Loucy (cell line): Measurements from ENCODE around the gene MRPS2.

Experiments
- H2AFZ ChIP-seq: fragments of 200-600 bp; sonication (generic); 2 replicates; pipeline ENCODE4 v1.6.0; 2016; ENCODE audit warnings: antibody characterized with exemption, mild to moderate bottlenecking, low read length, moderate library complexity
- H3F3A ChIP-seq: fragments of 200-600 bp; 2 replicates; pipeline ENCODE4 v1.6.0; 2016; ENCODE audit warnings: antibody characterized with exemption, low read depth, mild to moderate bottlenecking
- H3K27me3 ChIP-seq: fragments of 200-600 bp; sonication (generic); 2 replicates; pipeline ENCODE4 v1.6.1; 2014; ENCODE audit warnings: low read length, mild to moderate bottlenecking; ENCODE audit not compliant: insufficient read depth, poor library complexity, severe bottlenecking
- H3K36me3 ChIP-seq: fragments of 200-600 bp; sonication (generic); 2 replicates; pipeline ENCODE4 v1.6.1; 2016; ENCODE audit warnings: low read length; ENCODE audit not compliant: insufficient read depth
- H3K4me1 ChIP-seq: fragments of 200-600 bp; sonication (generic); 2 replicates; pipeline ENCODE4 v1.5.1; 2014; ENCODE audit warnings: low read length, mild to moderate bottlenecking; ENCODE audit not compliant: insufficient read depth, poor library complexity, severe bottlenecking
- H3K4me2 ChIP-seq: fragments of 200-600 bp; sonication (generic); 2 replicates; pipeline ENCODE4 v1.6.0; 2014; ENCODE audit warnings: antibody characterized with exemption, low read length, low read depth, mild to moderate bottlenecking; ENCODE audit not compliant: poor library complexity, severe bottlenecking
- H3K4me3 ChIP-seq: fragments of 200-600 bp; sonication (generic); 2 replicates; pipeline ENCODE4 v1.5.1; 2014; ENCODE audit warnings: low read length, mild to moderate bottlenecking, mixed read lengths; ENCODE audit not compliant: poor library complexity, severe bottlenecking
- H3K79me2 ChIP-seq: fragments of 200-600 bp; sonication (generic); 2 replicates; pipeline ENCODE4 v1.6.1; 2014; ENCODE audit warnings: low read length; ENCODE audit not compliant: insufficient read depth
- H3K9ac ChIP-seq: fragments of 200-600 bp; sonication (generic); 2 replicates; pipeline ENCODE4 v1.6.0; 2014; ENCODE audit warnings: mild to moderate bottlenecking, low read depth, low read length, moderate library complexity; ENCODE audit not compliant: poor library complexity, severe bottlenecking
- H3K9me2 ChIP-seq: fragments of 200-600 bp; sonication (generic); replicated peaks from 2 replicates; pipeline ENCODE4 v1.6.1; 2016; ENCODE audit warnings: low read depth, low read length, mixed read lengths
- H3K9me3 ChIP-seq: fragments of 200-600 bp; sonication (generic); 2 replicates; pipeline ENCODE4 v1.6.1; 2014; ENCODE audit warnings: mild to moderate bottlenecking, antibody characterized with exemption, low read length, low read depth; ENCODE audit not compliant: insufficient read depth
- H4K20me1 ChIP-seq: fragments of 200-600 bp; sonication (generic); 2 replicates; pipeline ENCODE4 v1.6.0; 2014; ENCODE audit warnings: antibody characterized with exemption, low read length, mild to moderate bottlenecking; ENCODE audit not compliant: insufficient read depth, poor library complexity, severe bottlenecking
- EZH2phosphoT487 ChIP-seq: fragments of 200-600 bp; IDR thresholded peaks from 2 replicates; pipeline ENCODE4 v1.6.1; 2018; ENCODE audit warnings: antibody characterized with exemption, mild to moderate bottlenecking, moderate library complexity, borderline replicate concordance
- TF ChIP-seq, protein P1 (sequence below): fragments of 200-600 bp; sonication (generic); conservative IDR thresholded peaks from 2 replicates; pipeline ENCODE4 v1.5.1; 2014; ENCODE audit warnings: mild to moderate bottlenecking, antibody characterized with exemption, low read length

The MRPS2 gene

DNA sequence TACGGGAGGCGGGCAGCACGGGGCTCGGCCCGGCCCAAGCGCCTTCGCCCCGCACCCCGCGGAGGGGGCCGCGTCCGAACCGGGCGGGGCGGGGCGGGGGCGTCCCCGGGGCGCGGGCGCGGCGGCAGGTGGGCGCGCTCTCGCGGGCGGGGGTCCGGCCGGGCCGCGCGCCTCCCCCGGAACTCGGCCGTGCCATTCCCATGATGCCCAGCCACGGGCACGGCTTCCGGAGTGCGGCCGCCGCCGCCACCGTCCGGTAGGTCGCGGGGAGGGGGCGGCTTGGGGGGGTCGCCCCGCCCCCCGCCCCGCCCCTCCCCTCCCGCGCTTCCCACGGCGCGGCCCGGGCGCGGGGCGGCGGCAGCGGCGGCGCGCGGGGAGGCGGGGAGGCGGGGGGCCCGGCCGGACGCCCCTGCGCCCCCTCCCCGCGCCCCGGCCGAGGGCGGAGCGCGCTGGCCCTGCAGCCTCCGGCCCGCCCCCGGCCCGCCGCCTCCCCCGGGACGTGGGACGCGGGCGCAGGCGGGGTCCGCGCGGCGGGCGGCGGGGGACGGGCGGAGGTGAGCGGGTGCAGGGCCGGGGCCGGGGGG, 20.9 kb upstream of the MRPS2 start, which contains the start of gene PPP1R26:
PPP1R26 (plus strand) TSS at position 314 of the 584 bp plus-strand sequence. CDS start 4,729 bp downstream, outside the sequence.
- H3K4me1 ChIP-seq = no peaks in the 10 kb centered on the region
- no peaks in the 10 kb centered on the region for H3K27me3 ChIP-seq
- H3K9me3 ChIP-seq = no peaks in the 10 kb centered on the region
- no peak within 1 kb of the TSS for H2AFZ ChIP-seq
- no peaks in the 10 kb centered on the region for H3K36me3 ChIP-seq
- TF ChIP-seq, protein P1, sequence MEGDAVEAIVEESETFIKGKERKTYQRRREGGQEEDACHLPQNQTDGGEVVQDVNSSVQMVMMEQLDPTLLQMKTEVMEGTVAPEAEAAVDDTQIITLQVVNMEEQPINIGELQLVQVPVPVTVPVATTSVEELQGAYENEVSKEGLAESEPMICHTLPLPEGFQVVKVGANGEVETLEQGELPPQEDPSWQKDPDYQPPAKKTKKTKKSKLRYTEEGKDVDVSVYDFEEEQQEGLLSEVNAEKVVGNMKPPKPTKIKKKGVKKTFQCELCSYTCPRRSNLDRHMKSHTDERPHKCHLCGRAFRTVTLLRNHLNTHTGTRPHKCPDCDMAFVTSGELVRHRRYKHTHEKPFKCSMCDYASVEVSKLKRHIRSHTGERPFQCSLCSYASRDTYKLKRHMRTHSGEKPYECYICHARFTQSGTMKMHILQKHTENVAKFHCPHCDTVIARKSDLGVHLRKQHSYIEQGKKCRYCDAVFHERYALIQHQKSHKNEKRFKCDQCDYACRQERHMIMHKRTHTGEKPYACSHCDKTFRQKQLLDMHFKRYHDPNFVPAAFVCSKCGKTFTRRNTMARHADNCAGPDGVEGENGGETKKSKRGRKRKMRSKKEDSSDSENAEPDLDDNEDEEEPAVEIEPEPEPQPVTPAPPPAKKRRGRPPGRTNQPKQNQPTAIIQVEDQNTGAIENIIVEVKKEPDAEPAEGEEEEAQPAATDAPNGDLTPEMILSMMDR = no peak
- TF ChIP-seq EZH2phosphoT487 = no peak
- H3K9me2 ChIP-seq = no peaks in the 10 kb centered on the region
- no peaks in the 10 kb centered on the region for H3K79me2 ChIP-seq
- no peaks in the 10 kb centered on the region for H3F3A ChIP-seq
- H3K4me3 ChIP-seq = no peak within 1 kb of the TSS
- H4K20me1 ChIP-seq = no peaks in the 10 kb centered on the region
- no peak within 1 kb of the TSS for H3K4me2 ChIP-seq
- no peak within 1 kb of the TSS for H3K9ac ChIP-seq

DNA sequence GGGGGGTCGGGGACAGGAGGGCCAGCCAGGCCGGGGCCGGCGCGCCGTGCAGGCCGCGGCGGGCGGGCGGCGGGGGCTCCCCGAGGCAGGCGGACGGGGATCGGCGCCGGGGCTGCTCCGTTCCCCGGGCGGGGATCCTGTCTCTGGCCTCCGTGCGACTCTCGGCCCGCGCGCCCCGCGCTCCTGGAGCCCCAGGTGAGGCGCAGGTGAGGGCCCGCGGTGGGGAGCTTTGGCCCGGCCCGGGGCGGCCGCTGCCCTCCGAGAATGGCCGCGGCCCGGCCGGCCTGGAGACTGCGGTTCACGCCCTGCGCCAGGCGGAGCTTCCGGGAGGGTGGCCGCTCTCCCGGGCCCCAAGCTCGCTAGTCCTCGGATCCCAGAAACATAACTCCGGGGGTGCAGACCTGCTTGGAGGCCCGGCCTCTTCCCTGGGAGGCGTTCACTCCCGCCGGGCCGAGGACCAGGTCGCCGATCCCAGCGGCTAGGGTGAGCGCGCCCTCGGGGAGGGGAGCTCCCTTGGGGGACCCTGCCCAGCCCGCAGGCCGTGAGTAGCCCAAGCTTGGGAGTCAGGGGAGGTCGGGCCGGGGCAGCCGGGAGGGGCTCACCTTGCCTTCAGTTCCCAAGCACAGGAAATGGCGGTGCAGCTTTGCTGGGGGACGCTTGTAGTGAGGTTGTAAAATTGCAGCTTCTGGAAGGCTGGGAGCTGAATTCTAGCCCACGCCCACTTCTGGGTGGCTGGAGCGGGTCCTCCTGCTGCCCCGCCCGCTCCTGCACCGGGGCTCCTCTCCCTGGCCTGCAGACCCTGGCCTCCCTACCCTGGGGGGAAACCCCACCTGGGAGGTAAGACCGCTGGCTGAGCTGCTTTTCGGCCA, 20.2 kb upstream of the MRPS2 start:
- no peak overlapping the region for H3K9ac ChIP-seq
- no peak overlapping the region for H2AFZ ChIP-seq
- no peak overlapping the region for H3K4me2 ChIP-seq
- H4K20me1 ChIP-seq = no peaks in the 10 kb centered on the region
- no peaks in the 10 kb centered on the region for H3K36me3 ChIP-seq
- no peaks in the 10 kb centered on the region for H3F3A ChIP-seq
- H3K79me2 ChIP-seq = no peaks in the 10 kb centered on the region
- no peaks in the 10 kb centered on the region for H3K4me1 ChIP-seq
- no peaks in the 10 kb centered on the region for H3K9me3 ChIP-seq
- H3K4me3 ChIP-seq = no peak overlapping the region
- no peaks in the 10 kb centered on the region for H3K27me3 ChIP-seq
- TF ChIP-seq EZH2phosphoT487 = no peak
- TF ChIP-seq, protein P1 = no peak
- no peaks in the 10 kb centered on the region for H3K9me2 ChIP-seq

DNA sequence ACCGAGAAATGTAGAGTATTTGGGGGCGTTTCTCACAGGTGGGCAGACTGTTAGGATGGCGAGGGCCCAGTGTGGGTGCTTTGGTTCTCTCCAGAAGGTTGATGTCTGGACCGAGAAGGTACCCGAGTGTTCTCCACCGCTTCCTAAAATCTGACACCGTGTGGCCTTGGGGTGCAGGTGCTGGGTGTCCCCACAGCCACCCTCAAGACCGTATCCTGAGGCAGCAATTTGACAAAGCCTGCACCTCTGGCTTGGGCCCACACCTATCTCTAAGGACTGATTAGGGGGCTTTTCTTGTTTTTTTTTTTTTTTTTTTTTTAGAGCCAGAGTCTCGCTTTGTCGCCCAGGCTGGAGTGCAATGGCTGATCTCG, 19.6 kb upstream of the MRPS2 start:
- Histone ChIP-seq H4K20me1 (no peaks in the 10 kb centered on the region), H2AFZ (no peak overlapping the region), H3F3A (no peaks in the 10 kb centered on the region), H3K79me2 (no peaks in the 10 kb centered on the region), H3K4me1 (no peaks in the 10 kb centered on the region), H3K4me2 (no peak overlapping the region), H3K36me3 (no peaks in the 10 kb centered on the region), H3K9me2 (no peaks in the 10 kb centered on the region), H3K9me3 (no peaks in the 10 kb centered on the region), H3K27me3 (no peaks in the 10 kb centered on the region), H3K9ac (no peak overlapping the region), H3K4me3 (no peak overlapping the region)
- TF ChIP-seq, protein P1 = no peak
- TF ChIP-seq EZH2phosphoT487 = no peak
